Measurements from ENCODE around the gene SESN3. TPM values are rescaled to one million over a fixed set of nuclear protein-coding genes. Genes with fewer than 3 reads are reported as not detected.
"Not testable (repeated sequence)": the region's sequence is repeated elsewhere in the genome, so short reads cannot be mapped to it uniquely, and the experiment has no call there.

The SESN3 gene, protein sequence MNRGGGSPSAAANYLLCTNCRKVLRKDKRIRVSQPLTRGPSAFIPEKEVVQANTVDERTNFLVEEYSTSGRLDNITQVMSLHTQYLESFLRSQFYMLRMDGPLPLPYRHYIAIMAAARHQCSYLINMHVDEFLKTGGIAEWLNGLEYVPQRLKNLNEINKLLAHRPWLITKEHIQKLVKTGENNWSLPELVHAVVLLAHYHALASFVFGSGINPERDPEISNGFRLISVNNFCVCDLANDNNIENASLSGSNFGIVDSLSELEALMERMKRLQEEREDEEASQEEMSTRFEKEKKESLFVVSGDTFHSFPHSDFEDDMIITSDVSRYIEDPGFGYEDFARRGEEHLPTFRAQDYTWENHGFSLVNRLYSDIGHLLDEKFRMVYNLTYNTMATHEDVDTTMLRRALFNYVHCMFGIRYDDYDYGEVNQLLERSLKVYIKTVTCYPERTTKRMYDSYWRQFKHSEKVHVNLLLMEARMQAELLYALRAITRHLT
- 10 to 100 TPM; 85.4 to 86.2 TPM for total RNA-seq
- 1 to 10 TPM; 1.3 to 1.8 (median 1.7) TPM for polyA plus RNA-seq
- 49.5 to 336 (median 131) reads per million in 6 experiments for total RNA-seq

DNA sequence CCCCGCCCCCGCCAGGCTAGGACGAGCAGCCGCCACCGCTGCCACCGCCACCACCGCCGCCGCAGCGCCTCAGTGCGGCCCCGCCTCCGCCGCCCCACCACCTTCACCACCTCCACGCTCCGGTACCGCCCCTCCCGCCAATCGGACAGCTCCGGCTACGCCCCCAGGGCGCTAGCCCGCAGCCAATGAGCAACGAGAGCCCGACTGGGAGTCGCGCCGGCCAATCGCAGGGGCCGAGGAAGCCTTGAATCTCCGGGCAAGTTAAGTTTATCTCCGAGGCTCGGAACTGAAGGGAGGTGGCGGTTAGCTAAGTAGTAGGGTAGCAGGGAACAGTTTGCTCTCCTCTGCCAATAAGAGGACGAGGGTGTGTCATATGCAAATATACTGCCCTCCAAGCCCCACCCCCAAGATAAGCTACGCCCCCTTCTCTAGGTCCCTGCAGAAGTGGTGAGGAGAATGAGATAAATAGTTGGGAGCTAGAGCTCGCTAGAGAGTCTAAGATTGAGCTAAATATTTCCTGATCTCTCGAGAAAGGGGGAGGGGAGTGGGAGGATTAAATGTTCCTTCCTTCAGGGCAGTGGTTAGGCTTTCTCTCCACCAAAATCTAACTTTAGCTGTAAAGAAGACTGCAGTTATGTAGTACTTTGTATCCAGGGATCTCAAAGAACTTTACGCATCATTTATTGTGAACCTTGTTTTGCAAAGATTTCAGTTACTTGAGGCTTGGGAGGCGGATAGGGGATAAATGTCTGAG, at the start of gene SESN3:
Gene SESN3, minus strand, starts transcription at position 76 of the 754 bp plus-strand sequence. CDS start 342 bp downstream, outside the sequence.
- POLR2A ChIA-PET = interaction anchor here (0.5 to 5.1 kb wide), 26 partner anchors 8 to 1490 kb away, joined by 3 to 71 read pairs (median 6); partner anchors contain the start of genes C11orf54, CEP57, ENDOD1 and FAM76B
- Mint-ChIP-seq H3K4me3 (peak within 1 kb of the TSS in 8 of 10 donors; percentile 89 to 98 (median 94)), H3K27ac (peak within 1 kb of the TSS; percentile 66 to 95 (median 86)), H3K4me1 (peaks cover 8 to 65% (median 32%) of the 10 kb centered on the region in 4 donors), H3K9me3 (no peaks in the 10 kb centered on the region), H3K36me3 (no peaks in the 10 kb centered on the region), H3K27me3 (no peaks in the 10 kb centered on the region)
- DNase-seq = peak; percentile 94 to 99 (median 99)
- ATAC-seq = peak; percentile 88 to 91

DNA sequence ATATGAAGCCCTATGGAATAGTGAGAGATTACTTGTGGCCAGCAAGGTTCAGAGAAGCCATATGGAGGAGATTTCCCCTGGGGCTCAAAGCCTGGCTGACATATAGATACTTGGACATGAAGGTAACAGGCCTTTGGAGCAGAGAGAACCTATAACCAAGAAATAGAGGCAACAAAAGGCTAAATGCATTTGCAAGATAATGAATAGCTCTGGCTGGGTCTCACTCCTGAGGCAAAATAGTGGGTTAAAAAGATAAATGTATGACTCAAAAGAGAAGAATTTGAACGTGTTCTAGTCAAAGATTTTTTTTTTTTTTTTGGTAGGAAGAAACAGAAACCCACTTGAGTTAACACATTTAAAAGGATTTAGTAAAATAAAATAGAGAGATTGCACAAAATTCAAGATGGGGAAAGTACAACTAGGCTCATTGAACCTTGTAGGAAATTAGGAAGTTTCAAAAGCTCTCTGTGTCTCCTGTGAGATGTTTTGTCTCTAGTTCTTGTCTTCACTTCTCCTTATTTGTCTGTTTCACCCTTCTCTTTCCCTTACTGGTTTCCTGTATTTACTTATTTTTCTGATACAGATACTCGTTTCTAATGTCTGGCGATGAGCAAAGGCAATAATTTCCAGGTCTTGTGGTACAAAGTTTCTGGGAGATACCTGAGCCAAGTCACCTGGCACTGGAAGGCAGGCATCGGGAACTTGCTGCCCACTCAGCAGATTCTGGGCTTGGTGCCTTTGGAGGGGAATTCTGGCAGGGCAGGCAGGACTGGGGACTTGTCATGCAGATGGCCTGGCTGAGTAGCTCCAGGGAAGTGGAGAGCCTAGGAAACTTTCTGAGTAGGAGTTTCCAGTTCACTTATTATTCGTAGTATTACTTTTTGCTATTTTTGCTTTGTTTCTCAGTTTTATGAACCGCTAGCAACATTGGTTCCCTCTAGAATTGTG, 49.2 kb upstream of the SESN3 start:
- Mint-ChIP-seq H3K4me3 (peak overlapping the region in 1 of 10 donors; percentile 33), H3K4me1 (peaks cover 0 to 19% (median 0%) of the 10 kb centered on the region in 4 donors), H3K27me3 (peaks cover 0 to 3% (median 0%) of the 10 kb centered on the region in 5 donors), H3K9me3 (peaks cover 0 to 1% (median 0%) of the 10 kb centered on the region in 9 donors), H3K36me3 (no peaks in the 10 kb centered on the region), H3K27ac (peak overlapping the region in 2 of 10 donors; percentile 30 to 67)
- ATAC-seq = no peak
- POLR2A ChIA-PET = interaction anchor here (0.6 kb wide), 1 partner anchor 66 kb away, joined by 3 read pairs; no protein-coding TSS in a partner anchor
- no peak for DNase-seq

DNA sequence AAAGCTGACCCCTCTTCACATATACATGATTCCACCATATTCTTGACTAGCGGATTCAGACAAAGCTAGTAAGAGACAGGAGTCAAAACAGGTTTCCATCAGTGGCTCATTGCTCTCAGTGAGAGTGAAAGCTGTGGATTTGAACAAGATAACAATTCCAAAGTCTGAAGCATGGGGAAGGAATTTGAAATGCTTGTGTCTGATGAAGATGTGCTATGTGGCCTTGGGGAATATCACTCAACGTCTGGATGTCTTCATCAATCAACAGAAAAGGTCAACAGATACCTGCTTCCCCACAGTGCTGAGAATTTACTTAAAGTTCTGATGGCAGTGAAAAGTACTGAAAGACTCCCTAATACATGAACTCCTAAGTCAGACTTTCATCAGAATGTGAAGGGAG, 46.9 kb upstream of the SESN3 start:
- no peak overlapping the region for H3K4me3 Mint-ChIP-seq
- H3K4me1 Mint-ChIP-seq = peaks cover 0 to 19% (median 0%) of the 10 kb centered on the region in 4 donors
- no peak for ATAC-seq
- peaks cover 0 to 8% (median 0%) of the 10 kb centered on the region in 9 donors for H3K9me3 Mint-ChIP-seq
- H3K27me3 Mint-ChIP-seq = no peaks in the 10 kb centered on the region
- H3K27ac Mint-ChIP-seq = no peak overlapping the region
- no peak for DNase-seq
- H3K36me3 Mint-ChIP-seq = no peaks in the 10 kb centered on the region
- POLR2A ChIA-PET = no interaction called here

DNA sequence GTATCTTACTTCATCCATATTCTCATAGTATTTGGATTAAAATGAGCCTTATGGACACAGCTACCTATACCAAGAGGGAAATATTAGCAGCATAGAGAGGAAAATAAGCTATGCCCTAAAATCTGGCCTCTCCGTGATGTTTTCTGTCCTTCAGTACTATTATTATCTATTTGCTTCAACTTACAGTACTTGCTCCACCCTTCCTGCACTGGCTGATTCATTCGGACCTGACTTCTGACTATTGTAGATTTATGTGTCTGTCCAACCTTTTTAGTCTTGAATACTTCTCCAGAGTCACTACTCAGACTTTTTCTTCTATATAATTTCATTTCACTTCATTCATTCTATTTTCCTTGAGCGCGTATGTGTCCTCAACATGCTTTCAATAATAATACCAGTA, 45.1 kb upstream of the SESN3 start:
- POLR2A ChIA-PET = no interaction called here
- Mint-ChIP-seq H3K4me1 (peaks cover 0 to 16% (median 0%) of the 10 kb centered on the region in 4 donors), H3K9me3 (peaks cover 0 to 8% (median 0%) of the 10 kb centered on the region in 9 donors), H3K36me3 (no peaks in the 10 kb centered on the region), H3K27me3 (no peaks in the 10 kb centered on the region), H3K27ac (no peak overlapping the region), H3K4me3 (no peak overlapping the region)
- ATAC-seq = no peak
- DNase-seq = no peak

DNA sequence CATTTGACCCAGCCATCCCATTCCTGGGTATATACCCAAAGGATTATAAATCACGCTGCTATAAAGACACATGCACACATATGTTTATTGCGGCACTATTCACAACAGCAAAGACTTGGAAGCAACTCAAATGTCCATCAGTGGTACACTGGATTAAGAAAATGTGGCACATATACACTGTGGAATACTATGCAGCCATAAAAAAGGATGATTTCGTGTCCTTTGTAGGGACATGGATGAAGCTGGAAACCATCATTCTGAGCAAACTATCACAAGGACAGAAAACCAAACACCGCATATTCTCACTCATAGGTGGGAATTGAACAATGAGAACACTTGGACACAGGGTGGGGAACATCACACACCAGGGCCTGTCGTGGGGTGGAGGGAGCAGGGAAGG, 42.6 kb upstream of the SESN3 start:
- H3K27ac Mint-ChIP-seq, H3K4me3 Mint-ChIP-seq, POLR2A ChIA-PET, H3K36me3 Mint-ChIP-seq, DNase-seq, H3K27me3 Mint-ChIP-seq, H3K4me1 Mint-ChIP-seq, ATAC-seq, H3K9me3 Mint-ChIP-seq: not testable (repeated sequence)

DNA sequence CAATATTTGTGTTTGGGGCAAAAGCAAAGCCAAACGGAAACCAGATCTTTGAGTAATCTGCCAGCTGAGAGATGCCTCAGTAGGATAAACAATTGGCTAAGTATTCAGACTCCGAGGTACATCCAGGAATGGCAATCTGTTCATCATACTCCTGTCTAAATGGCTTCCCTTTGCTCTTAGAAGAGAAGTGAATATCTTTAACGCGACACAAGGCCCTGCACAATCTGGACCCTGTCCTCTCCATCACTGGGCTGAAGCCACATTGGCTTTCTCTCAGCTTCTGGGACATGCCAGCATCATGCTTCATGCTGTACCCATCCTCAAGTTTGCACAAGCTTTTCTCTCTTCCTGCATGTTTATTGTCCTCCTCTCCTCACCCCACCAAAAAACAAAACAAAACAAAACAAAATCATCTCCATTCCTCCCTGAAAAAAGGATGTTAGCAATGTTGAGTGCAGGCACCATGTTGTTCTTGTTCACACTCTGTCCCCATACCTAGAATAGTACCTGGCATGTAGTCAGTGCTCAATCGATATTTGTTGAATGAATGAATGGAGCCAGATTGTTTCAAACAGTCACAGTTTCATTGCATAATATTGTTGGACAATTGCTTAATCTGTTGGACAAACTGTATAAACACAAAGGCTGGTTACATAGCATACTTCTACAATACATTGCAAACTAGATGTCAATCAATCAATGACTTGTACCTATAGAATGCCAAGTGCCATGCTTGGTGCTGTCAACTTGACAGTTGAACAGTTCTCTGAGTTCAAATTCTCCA, 38.2 kb upstream of the SESN3 start:
- Mint-ChIP-seq H3K27me3 (peaks cover 0 to 4% (median 0%) of the 10 kb centered on the region in 5 donors), H3K4me1 (peaks cover 0 to 2% (median 0%) of the 10 kb centered on the region in 4 donors), H3K4me3 (no peak overlapping the region), H3K9me3 (peaks cover 0 to 2% (median 0%) of the 10 kb centered on the region in 9 donors), H3K27ac (no peak overlapping the region), H3K36me3 (no peaks in the 10 kb centered on the region)
- POLR2A ChIA-PET = no interaction called here
- no peak for ATAC-seq
- DNase-seq = no peak

DNA sequence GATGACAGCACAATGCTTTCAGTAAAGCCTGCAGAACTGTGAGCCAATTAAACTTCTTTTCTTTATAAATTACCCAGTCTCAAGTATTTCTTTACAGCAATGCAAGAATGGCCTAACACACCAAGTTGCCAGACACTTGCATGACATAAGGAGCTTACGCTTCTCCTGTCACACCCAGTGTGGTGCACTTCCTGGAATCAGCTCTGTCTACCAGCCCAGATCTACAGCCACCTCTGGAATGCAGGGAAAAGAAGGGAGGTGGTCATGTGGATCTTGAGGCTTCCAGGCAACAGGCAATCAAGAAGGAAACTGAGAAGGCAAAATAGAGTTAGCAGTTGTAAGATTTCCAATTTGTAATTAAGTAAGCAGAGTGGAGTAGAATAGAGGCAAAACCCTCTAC, 37.4 kb upstream of the SESN3 start:
- Mint-ChIP-seq H3K36me3 (no peaks in the 10 kb centered on the region), H3K4me1 (peaks cover 4 to 10% (median 7%) of the 10 kb centered on the region in 4 donors), H3K27me3 (peaks cover 0 to 4% (median 0%) of the 10 kb centered on the region in 5 donors), H3K4me3 (no peak overlapping the region), H3K27ac (no peak overlapping the region), H3K9me3 (no peaks in the 10 kb centered on the region)
- ATAC-seq (no peak), DNase-seq (no peak)
- POLR2A ChIA-PET = no interaction called here

DNA sequence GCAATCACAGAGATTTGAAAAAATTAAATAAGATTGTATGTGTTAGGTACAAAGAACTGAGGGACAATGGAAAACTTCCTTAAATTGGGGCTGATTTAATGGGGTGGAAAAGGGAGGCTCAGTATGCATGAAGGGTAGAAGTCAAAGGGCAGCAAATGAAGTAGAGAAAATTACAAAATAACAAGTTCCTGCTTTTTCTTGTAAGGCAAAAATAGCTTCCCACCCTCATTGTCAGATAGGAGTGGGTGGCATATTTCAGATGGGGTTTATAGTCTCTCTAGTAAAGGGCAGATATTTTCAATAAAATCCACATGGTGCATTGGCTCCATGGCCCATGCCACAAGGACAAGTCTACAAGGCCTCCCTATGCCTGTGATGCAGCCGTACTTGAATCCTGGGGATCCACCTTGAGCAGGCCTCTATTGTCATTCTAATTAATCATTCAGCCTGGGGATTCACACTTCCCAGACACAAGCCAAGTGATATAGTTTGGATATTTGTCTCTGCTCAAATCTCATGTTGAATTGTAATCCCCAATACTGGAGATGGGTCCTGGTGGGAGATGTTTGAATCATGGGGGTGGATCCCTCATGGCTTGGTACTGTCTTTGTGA, 36.7 kb upstream of the SESN3 start:
- no peak for DNase-seq
- Mint-ChIP-seq H3K36me3 (no peaks in the 10 kb centered on the region), H3K27ac (no peak overlapping the region), H3K27me3 (peaks cover 0 to 4% (median 0%) of the 10 kb centered on the region in 5 donors), H3K4me1 (peaks cover 5 to 15% (median 10%) of the 10 kb centered on the region in 4 donors), H3K4me3 (no peak overlapping the region), H3K9me3 (no peaks in the 10 kb centered on the region)
- ATAC-seq = no peak
- POLR2A ChIA-PET = no interaction called here

DNA sequence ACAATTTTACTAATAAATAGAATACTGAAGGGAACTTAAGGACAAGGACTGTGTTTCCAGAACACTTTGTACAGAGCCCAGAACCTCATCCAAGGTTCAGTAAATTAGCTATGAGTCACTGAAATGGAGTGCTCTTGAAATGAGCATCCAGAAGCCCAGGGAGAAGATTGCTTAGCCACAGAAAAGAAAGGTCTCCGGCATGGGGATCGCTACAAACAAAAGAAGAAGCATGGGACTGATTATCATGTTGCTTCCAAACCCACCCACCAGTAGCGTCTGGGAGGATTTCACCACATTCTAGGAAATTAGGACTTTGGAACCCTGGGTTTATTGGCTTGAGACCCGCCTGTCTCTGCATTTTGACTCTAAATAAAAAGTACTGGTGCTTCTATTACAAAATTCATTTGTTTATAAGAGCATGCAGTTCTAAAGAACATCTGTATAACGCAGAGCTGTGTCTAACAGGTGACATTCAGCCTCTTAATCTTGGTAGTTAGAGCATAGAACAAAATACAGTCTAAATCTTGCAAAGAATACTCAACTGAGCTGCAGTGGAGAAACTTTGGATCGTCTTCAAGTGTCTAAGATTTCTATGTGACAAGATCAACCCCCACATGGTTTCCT, 35.9 kb upstream of the SESN3 start:
- H3K27me3 Mint-ChIP-seq = peaks cover 0 to 4% (median 0%) of the 10 kb centered on the region in 5 donors
- H3K36me3 Mint-ChIP-seq = no peaks in the 10 kb centered on the region
- H3K27ac Mint-ChIP-seq = no peak overlapping the region
- DNase-seq (no peak), ATAC-seq (no peak)
- H3K4me3 Mint-ChIP-seq = no peak overlapping the region
- H3K9me3 Mint-ChIP-seq = no peaks in the 10 kb centered on the region
- peaks cover 5 to 15% (median 10%) of the 10 kb centered on the region in 4 donors for H3K4me1 Mint-ChIP-seq
- POLR2A ChIA-PET = no interaction called here

DNA sequence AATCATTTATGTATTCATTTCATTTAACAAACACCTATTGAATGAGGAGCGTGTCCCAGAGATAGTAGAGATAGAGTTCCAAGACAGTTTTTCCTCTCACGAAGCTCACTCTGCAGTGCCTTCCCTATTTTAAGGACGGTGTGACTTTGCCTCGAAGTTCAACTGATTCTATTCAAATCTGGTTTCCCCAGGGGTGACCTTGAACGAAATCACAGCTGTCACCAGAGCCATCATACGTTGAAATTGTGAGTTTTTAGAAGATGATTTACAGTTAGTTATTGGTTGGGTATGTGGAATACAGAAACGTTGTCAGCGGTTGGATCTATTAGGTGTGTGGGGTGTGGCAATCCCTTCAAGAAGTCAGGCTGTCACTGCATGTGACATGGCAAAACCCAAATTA, 33.9 kb upstream of the SESN3 start:
- peaks cover 0 to 4% (median 0%) of the 10 kb centered on the region in 5 donors for H3K27me3 Mint-ChIP-seq
- no peaks in the 10 kb centered on the region for H3K36me3 Mint-ChIP-seq
- H3K27ac Mint-ChIP-seq = no peak overlapping the region
- DNase-seq (no peak), ATAC-seq (no peak)
- H3K4me3 Mint-ChIP-seq = no peak overlapping the region
- POLR2A ChIA-PET = interaction anchor here (0.7 kb wide), 1 partner anchor 10 kb away, joined by 3 read pairs; no protein-coding TSS in a partner anchor
- no peaks in the 10 kb centered on the region for H3K9me3 Mint-ChIP-seq
- peaks cover 5 to 15% (median 10%) of the 10 kb centered on the region in 4 donors for H3K4me1 Mint-ChIP-seq

Measured in naive thymus-derived CD8-positive, alpha-beta T cell (primary cell).